AG20443 (cell line): ENCODE measurements around the gene BCL11B.
A peak's percentile ranks its signal among the peaks of the same experiment; 100 is the strongest.
"Not testable (repeated sequence)": the region's sequence is repeated elsewhere in the genome, so short reads cannot be mapped to it uniquely, and the experiment has no call there.

Experiments
- DNase-seq: peaks from one replicate; pipeline ENCODE4 v3.0.0; 2012; ENCODE audit warnings: low spot score, mixed read lengths

Gene BCL11B

GRCh38 chr14:99199846-99200653, 71.9 kb downstream of the BCL11B start:
- DNase-seq: peak; percentile 27

DNA sequence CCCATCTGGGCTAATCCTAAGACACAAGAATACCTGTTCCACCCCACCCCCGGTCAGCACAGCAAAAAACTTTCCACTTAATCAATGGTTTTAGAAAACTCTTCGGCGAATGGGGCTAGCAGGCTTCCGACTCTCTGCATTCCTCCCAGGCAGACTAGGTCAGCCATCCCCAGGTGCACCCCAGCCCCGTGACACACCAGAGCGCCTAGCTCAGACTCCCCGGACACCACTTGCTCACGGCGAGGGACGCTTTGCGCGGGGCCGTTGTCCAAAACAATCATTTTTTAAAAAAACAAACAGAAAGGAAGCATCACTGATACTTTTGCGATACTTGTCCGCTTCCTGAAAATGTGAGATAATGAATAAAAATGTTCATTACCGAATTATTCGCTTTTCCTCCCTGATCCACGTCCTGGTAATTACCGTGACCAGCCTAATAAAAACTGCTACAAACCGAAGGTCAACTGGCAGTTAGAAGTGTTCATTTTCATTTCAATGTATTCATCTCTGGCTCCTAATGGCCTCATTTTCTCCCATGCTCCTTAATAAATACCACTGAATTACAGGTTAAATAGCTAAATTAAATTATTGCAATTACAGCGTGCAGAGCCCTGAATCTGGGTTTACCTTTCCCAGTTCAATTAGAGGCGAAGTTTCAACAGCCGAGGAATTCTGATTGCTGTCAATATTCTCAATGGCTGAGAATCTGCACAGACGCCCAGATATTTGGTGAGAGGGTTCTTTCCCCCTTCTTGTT, 73.1 kb downstream of the BCL11B start:
- DNase-seq: no peak

DNA sequence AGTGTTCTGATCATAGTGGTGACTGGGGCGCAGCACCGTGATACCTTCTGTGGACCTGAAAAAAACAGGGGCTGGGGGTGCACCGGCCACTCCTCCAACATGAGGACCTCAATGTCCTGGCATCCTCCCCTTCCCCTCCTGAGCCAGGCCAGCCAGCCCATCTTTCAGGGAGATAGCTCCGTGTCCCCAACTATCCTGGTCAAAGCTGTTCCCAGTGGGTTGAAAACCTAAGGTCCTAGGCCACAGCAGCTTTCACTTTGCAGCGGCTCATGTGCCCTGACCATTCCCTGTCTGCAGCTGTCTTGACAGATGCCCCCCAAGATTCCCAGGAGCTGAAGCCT, 75.7 kb downstream of the BCL11B start:
- no peak for DNase-seq

DNA sequence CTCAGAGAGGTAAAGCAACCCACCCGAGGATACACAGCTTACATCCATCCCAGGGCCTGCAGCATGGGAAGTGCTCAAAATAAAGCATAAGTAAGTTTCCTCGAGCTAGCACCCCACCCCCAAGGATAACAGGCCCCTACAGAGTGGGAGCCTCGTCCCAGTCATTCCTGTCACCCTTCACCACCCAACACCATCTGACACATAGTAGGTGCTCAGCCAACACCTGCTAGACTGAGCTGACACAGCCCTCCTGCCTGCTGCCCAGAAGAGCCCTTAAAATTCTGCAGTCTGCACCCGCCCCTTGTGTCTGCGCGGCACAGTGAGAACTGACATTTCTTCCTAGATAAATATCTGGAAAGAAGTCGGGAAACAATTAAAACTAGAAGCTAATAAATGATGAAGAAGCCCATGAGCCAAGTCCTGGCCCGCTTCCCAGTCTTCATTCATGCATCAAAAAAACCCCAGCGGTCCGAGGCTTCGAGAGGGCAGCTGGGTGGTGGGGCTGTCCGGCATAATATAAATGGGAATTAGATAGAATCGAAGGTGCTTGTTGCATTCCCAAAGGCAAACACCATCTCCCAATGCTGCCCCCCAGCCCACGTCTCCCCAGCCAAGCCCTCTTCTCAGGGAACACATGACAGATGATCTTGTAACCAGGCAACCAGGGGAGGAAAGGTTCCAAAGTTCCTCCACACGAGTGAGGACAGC, 76.2 kb downstream of the BCL11B start:
- DNase-seq: no peak

- DNase-seq: no peak
Measured at GRCh38 chr14:99194736-99195135, 77.3 kb downstream of the BCL11B start.

- no peak for DNase-seq
Measured at GRCh38 chr14:99194136-99194535, 77.9 kb downstream of the BCL11B start.

DNA sequence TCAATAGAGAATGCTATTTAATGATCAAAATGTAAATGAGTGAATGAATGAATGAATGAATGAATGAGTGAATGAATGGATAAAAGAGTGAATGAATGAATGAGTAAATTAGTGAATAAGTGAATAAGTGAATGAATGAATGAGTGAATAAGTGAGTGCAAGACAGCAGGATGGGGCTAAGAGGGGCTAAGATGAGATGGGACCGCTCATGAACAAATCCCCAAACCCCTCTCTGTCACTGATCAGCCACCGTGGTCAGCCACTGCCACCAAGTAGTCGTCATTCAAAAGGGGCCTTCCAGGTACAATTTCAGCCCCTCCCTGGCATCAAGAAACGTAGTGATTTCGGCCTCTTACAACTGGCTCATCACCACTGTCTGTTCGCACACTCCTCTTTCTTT, 79.2 kb downstream of the BCL11B start:
- DNase-seq: no peak

DNA sequence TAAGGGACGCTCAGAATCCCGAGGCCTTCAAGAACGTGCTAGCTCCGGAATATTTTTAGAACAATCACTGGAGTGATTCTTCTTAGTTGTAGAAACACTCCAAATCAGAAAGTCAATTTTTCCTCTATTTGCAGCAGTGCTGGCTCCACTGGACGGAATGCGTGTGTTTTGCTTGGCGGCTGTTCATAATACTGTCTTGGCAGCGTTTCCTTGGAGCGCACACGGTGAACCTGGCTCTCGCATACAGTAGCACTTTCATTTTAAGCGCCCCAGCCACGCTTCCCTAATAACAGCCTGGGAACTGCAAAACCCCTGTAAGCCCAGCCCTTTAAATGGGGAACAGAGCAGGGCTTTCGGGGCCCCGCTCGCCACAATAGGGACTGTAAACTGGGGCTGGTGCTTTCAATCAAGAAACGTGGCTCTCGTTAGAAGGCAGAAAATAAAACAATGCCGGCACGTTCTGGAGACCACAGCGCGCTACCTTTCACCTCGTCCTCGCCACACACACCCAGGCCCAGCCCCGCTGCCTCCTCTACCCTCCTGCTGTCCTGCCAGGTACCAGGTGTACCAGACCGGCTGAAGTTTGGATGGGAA, 79.9 kb downstream of the BCL11B start:
- peak; percentile 61 for DNase-seq

DNA sequence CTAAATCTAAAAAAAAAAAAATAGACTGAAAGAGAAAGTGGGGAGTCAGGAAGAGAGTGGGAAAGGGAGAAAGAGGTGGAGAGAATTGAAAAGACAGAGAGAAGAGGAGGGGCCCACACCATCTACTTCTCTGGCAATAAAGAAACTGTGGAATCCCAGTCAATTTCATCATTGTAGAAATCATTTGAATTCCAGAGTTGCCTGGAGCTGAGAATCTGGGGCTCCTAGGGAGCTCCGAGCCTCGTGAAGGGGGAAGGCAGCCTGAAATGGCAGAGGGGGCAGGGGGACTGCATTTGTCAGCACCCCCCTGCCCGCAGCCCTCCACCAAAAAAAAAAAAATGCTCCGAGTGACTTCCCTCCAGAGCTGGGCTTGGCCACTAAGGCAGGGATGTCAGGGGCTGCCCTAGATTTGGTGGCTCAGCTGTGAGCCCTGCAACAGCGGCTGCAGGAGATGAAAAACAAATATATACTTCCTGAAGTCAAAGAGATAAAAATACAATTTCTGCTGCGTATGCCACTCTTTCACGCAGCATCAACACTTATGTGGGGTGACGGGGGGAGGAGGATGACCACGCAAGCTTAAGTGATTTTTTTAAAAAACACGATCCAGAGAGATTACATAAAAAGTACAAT, 80.5 kb downstream of the BCL11B start:
- DNase-seq: no peak

DNA sequence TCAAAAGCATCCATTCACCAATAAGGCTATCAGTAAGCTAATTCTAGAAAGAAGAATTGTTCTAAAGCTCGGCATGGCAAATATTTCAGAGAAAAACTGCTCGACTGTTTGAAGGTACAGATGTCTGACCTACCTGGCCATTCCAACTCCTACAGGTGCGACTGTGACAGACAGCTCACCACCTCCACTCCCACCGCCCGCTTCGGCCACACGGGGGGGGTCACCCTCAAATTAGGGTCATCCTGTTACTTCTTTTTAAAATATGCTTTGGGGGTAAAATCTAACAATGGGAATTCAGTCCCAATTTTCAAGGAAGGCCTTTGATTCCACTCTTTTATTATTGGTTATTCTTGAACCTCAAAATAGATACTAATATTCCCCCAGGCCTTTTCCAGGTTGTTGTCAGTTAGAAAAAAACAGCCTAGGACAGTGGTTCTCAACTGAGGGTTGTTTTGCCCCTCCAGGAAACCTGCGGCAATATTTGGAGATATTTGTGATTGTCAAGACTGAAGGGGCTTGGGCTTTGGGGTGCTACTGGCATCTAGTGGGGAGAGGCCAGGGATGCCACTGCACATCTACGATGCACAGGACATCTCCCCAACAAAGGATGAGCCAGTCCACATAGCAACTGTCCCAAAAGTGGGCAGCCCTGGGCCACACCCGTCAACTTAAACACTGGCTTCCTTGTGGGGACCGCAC, 81.2 kb downstream of the BCL11B start:
- no peak for DNase-seq

DNA sequence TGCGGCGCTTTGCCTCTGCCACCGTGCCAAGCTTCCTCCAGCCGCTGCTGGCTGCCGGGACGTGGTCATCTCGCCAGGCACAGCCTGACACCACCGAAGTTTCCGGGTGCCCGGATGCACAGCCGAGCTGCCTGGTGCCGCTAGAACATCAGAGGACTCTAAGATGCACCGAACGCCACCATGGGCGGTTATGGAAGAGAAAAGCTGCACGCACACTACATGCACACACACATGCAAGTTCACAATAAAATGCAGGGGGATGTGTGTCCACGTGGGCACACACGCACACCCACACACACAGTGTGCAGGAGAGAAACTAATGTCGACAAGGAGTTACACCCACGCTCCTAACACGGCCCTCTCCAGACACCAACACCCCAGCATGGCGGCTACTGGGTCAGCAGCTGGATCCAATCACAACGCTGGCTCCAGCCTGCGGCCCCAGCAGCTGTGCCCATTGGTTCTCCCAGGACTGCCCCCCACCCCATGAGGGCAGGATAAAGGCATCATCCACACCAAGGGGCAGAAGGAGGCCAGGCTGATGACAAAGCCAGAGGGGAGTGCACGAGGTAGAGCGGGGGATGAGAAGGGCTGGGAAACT, 82.7 kb downstream of the BCL11B start:
- no peak for DNase-seq

DNA sequence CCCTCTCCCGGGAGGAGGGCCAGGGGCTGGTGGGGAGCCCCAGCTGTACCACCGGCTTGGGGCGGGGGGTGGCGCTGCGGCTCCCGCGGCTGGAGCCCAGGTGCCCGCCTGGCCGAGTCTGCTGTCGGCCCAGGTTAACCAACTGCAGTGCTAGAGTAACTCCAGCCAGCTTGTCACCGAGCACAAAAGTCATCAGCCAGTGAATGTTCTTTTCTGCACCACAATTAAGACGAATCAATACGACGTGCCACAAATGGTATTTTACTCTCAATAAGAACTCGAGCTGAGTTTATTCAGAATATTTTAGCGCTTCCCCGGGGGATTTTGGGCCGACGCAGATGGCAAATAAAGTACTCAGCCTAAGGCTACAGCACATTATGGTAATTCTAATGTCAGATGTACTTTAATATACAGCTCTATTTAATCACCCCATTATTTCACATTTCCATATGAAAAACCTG, 83.2 kb downstream of the BCL11B start:
- DNase-seq: no peak

- no peak for DNase-seq
Measured at GRCh38 chr14:99187858-99188257, 84.1 kb downstream of the BCL11B start.

- no peak for DNase-seq
Measured at GRCh38 chr14:99186956-99187690, 84.9 kb downstream of the BCL11B start.

- DNase-seq: not testable (repeated sequence)
Measured at GRCh38 chr14:99186336-99186735, 85.7 kb downstream of the BCL11B start.

DNA sequence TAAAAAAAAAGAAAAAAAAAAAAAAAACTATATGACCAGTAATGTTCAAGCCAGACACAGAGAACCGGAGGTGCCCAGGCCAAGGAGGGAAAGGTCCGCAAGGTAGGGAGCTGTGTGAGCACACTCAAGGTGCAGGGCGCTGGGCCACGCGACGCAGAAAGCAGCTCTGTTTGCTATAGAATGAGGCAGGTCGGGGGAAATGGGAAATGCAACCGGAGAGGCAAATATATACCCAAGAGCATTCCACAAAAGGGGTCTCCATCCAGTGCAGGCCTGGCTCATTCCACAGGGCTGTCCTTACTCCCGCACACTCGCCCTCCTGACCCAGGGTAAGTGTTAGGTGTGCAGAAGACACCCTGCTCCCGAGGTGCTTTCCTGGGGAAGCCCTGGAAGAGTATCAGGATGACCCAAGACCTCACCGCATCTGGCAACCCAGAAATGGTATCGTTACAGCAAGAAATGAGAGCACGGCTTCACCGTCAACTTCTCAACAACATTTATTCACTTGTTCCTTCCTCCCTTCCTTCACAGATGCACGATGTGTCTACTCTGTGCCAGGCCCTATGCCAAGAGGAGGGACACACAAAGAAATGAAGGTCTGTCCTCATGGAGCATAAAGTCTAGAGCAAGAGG, 86.4 kb downstream of the BCL11B start:
- no peak for DNase-seq

DNA sequence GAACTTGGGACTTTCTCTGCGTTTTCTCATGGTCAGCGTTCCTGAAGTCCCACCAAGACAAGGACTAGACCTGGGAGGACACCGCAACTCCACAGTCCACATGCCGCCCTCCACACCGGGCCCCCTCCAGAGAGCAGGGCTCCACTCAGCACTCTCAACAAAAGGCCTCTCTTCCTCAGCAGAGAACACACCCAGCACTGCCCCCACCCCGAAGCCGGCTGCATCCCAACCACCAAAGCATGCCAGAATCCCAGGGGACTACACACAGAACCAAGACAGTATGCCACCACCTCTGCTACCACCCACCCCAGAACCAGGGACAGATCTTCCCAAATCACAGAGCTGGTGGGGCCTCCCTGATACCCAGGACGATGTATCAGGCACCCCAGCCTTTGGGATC, 88.3 kb downstream of the BCL11B start:
- DNase-seq: no peak

- no peak for DNase-seq
Measured at GRCh38 chr14:99183311-99183710, 88.7 kb downstream of the BCL11B start.

DNA sequence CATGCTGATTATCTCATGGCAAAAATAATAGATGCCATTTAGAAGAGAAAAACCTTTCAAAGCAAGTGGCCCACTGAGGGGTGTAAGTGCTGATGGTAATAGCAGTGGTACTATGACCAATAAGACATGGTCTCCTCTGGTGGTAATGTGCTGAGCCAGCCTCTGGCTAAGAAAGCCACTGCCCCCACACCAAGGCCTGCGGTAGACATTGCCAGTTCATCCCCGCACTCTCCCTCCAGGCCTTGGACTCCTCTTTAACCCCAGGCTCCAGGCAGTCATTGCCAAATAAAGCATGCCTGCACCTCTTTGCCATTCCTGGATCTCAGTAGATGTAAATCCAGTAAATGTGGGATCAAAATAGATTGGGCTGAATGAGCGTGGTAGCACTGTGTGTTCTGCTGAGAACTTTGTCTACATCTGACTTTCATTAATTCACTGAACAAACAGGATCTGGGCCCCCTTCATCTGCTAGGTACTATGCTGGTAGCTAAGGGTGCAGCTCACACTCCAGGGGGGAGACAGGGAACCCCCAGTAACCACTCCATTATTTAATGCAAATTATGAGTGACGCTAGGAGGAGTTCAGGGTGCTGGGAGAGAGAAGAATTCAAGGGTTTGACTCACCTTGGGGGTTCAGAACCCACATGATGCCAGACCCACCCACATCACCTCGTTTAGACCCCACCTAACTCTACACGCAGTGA, 89.3 kb downstream of the BCL11B start:
- DNase-seq: no peak
